GM21786 (cell line): ENCODE measurements around the gene THSD4.

Experiments used
- ATAC-seq: cut with Tn5 transposase; IDR thresholded peaks from one replicate; pipeline ENCODE4 v1.9.1; 2021; ENCODE audit not compliant: unreplicated experiment

THSD4 gene

DNA sequence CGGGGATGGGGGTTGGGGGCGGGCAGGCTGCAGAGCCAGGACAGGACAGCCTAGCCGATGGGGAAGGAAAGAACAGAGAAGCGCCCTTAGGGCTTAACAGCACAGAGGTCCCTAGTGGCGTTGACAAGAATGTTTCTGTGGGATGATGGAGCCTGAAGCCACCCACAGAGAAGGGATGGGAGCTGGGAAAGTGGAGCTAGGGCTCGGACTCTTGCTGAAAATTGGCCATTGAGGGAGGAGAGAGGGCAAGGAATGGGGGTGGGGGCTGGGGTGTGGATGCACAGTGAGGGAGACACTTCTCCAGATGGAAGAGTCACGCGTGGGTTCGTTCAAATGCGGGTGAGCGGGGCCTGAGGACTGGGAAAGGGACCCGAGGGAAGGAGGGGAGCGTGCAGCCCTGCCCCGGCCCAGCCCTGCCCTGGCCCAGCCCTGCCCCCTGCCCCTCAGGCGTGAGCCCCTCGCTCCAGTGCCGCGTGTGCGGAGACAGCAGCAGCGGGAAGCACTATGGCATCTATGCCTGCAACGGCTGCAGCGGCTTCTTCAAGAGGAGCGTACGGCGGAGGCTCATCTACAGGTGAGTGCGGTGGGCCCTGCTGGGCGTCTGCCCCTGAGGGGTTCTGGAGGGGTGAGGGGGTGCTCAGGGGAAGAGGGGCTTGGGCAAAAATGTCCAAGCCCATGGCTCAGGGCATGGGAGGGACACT lies 695.9 kb downstream of the THSD4 start:
- no peak for ATAC-seq

DNA sequence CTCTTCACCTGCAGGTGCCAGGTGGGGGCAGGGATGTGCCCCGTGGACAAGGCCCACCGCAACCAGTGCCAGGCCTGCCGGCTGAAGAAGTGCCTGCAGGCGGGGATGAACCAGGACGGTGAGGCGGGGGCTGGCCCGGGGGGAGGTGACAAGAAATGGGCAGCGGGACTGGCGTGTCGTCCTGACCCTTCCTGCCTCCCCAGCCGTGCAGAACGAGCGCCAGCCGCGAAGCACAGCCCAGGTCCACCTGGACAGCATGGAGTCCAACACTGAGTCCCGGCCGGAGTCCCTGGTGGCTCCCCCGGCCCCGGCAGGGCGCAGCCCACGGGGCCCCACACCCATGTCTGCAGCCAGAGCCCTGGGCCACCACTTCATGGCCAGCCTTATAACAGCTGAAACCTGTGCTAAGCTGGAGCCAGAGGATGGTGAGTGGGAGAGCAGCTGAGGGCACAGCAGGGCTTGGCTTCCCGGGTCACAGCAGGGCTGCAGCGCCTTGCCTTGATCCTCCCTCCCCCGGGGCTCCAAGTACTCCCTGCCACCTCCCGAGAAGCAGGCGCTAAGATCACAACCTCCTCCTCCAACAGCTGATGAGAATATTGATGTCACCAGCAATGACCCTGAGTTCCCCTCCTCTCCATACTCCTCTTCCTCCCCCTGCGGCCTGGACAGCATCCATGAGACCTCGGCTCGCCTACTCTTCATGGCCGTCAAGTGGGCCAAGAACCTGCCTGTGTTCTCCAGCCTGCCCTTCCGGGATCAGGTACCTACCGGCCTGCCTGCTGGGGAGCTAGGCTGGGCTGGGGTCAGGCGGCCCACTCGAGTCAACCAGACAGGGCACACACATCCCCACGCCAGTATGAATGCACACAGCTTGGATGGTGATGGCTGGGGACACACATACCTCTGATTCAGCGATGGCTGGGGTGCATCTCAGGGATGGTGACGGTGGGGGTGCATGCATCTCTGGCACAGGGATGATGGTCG lies 696.8 kb downstream of the THSD4 start:
- ATAC-seq = no peak

DNA sequence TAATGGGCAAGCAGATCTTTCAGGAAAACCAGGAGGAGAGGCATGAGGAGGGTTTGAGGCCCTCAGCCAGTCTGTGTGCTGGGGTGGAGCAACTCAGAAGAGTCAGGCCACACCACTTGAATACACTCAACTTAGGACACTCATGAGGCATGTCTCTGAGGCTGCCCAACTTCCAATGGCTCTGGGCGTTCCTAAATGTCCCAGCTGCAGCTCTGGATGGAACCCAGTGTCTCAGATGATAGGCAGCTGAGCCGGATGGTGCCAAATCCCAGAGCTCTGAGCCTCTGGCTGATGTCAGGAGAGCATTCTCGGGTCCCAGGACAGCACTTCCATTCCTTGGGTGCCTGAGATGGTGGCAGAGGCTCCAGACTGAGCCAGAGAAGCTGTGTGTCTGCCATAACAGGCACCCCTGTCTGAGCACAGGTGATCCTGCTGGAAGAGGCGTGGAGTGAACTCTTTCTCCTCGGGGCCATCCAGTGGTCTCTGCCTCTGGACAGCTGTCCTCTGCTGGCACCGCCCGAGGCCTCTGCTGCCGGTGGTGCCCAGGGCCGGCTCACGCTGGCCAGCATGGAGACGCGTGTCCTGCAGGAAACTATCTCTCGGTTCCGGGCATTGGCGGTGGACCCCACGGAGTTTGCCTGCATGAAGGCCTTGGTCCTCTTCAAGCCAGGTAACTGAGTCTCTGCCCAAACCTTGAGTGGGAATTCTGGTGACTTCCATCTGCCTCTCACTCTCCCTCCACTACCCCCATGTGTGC lies 697.9 kb downstream of the THSD4 start:
- ATAC-seq = no peak

DNA sequence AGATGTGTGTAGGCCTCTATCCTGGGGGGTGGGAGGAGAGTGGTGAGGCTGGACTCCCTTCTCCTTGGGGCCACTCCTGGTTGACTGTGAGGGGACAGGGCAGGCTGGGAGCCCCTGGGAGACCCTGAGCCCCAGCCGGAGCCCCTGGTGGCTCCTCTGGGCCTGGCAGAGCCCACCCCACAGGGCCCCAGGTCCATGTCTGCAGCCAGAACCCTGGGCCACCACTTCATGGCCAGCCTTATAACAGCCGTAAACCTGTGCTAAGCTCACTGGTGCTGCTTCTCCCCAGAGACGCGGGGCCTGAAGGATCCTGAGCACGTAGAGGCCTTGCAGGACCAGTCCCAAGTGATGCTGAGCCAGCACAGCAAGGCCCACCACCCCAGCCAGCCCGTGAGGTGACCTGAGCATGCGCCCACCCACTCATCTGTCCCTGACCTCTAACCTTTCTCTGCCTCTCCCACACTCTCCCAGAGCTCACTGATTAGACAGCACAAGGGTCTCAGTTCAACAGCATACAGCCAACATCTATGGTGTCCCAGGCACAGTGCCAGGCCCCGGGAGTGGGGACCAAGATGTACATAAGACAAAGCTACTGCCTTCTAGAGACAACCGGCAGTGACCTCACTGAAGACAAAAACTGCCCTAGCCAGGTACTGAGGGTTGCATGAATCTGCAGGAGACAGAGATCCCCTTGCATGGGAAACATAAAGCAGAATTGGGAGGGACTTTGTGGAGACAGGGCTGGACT lies 698.6 kb downstream of the THSD4 start:
- ATAC-seq = no peak

DNA sequence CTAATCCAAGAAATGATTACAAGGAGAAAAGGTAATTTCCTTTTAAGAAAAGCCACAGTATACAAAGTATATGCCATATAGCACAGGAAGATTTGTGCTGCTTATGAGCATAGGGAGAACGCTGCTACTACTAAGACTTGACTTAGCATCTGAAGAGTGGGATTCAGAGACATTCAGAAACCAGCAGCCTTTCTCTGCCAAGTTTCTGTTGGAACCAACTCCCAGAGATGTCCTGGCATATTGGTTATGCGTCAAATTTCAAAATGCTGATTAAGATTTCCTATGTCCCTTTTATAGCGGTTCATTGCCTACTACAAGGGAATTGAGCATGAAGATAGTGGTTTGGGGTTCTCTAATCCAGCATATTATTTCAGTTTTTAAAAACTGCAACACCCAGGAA lies 700.0 kb downstream of the THSD4 start:
- ATAC-seq = no peak

DNA sequence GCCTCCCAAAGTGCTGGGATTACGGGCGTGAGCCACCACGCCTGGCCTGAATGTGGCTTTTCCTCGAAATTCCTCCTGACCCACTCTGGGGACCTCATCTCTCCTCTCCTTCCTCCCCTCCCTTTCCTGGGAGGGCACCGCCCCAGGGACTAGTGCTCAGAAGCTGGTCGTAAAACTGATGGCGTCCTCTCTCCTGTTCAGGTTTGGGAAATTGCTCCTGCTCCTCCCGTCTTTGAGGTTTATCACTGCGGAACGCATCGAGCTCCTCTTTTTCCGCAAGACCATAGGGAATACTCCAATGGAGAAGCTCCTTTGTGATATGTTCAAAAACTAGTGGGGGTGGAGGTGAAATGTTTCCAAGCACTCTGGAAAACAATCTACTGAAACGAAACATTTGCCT lies 702.1 kb downstream of the THSD4 start:
- no peak for ATAC-seq

DNA sequence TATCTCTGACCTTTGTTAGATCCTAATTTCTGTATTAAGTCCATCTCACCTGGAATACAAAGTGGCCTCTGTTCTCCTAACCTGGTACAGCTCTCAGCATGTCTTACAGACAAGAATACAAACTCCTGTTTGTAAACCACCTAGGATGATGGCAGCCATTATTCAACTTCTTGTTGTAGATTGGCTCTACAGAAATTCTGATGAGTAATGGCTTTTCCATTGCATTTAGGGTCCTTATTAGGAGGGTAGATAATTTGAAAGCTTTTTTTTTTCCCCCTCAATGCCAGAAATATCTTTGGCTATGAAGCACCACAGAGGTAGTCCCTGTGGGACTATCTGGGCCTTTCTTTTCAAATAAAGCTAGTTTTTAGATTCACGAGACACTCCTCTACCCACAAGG lies 704.9 kb downstream of the THSD4 start:
- no peak for ATAC-seq

DNA sequence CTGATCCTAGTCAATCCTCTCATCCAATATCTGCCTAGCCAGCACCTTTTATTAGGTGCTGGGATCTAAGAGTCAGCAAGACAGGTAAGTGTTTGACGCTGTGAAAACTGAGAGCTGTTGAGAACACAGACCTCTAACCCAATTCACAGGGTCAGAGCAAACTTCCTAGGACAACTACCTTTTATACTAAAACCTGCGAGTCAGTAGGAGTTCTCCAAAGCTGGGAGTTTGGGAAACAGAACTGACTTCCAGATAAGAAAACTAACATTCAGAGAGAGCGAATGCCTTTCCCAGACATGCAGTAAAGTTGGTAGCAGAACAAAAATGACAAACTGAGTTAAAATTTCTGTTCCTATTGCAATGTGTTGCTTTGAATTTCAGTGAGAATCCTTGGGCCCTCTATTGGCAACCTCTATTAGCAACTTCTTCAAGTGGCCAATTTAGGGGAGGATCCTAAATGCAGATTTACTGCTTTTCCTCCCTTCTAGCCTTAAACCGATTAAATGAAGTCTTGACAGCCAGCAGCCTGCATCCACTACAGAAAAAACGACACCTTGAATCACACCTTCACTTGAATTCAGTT lies 706.4 kb downstream of the THSD4 start:
- ATAC-seq = no peak

DNA sequence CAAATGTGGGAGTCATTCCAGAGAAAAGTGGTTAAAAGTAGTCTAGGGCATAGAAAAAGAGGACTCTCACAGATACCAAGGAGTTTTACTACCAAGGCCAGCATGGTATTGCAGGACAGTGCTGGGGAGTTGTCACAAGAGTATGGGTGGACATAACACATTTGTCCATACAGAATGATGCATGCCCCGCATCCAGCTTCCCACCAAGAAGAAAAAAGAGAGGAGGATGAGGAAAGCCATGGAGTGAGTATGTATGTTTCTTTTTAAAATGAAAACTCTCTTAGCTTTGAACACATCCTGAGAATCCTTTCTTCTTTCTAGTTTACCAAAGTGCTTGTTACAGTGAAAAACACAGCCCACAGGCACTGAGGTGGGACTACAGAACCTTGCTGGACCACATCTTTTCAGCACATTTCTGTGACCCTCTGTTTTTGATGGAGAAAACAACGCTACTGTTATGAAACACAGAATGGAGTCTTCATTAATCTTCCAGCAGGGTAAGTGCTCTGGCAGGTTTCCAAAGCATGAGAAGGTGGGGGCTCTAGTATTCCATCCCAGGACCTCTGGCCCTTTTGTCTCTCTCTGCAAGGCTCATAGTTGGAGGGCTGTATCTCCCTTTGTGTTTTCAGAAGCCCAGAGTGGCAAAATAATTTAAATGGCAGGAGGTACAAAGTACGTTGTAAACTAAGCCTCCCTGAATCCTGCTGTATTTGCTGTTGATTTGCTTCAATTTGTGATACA lies 707.8 kb downstream of the THSD4 start:
- no peak for ATAC-seq

DNA sequence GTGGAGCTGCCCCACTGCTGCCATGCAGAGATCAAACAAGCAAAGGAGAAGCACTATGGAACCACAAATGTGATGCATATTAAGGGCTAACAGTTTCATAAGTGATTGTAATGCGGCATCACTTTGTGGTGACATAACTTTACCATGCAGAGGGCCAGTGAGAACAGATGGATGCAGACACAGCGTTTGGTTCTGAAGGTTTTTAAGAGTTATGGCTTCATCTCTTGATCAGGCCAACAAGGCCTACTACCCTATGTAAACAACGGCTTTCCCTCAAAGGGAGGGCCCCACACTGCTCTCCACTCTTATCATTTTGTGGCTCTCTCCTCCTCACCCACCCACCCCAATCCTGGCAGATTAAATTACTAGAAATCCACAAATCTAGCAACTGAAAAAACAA lies 708.5 kb downstream of the THSD4 start:
- ATAC-seq = no peak

DNA sequence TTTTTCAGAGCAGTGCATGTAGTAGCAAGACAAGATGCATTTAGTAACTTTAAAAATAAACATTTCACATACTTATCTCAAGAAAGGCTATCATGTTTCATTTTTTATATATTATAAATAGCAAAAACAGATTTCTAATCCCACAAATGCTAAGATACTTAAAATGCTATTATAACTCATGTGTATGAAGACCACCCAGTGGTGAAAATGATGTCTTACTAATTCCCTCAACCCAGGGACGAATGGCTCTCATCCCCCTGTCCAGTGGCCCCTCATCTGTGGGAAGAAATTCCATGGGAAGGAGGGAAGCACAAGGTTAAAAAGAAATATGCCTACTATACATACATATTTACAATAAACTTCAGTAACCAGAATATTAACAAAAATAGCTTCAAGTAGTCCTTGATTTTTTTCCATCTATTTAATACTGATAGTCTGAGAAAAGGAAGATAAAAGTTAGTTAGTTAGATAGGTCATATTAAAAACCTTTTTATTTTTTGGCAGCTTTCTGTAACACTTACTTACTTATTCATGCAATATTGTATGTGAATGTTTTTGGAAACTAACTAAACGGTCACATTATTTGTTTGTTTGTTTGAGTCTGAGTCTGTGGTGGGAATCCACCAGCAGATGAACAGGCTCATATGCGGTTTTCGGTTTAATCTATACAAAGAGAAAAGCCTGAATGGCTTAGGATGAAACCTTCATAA lies 709.9 kb downstream of the THSD4 start:
- no peak for ATAC-seq

DNA sequence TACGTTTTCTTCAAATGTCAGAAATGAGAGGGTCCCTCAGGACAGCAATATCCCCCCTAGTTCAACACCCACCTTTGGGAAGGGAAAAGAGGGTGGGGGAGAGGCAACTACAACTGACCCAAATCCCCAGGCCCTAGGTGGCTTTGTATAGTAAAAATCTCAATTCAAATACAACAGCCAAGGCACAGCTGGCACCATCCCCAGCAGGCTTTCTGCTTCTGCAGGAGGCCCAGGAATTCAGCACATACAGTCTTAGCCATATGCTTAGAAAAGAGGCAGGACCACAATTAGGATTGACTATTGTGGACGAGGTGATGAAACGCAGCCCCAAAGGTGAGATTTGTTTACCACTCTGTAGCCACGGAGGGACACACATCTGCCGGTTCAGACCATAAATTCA lies 710.9 kb downstream of the THSD4 start:
- no peak for ATAC-seq

DNA sequence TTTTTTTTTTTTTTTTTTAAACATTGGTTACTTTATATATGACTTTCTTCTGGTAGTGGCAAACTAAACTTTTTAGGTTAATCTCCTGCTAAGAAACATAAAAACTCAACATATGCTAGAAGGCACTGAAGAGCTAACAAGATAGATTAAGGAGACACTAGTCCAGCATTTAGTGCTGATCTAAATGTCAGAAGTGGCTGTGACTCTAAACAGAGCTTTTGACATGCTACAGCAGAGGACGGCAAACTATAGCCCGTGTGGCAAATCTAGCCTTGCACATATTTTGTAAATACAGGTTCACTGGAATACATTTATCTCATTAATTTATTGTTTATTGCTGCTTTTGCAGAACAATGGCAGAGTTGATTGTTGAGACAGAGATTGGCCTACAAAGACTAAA lies 715.7 kb downstream of the THSD4 start:
- ATAC-seq = no peak
